SK-N-SH (cell line): ENCODE data around the gene GPR160. TPM values are rescaled to one million over a fixed set of nuclear protein-coding genes. Genes with fewer than 3 reads are reported as not detected.

Source experiments
- CTCF ChIA-PET: fragments of 300-600, 350-600 bp; formaldehyde crosslinking; extraction: SDS; loops from one replicate; lab custom pipeline; 2021; lab: Yijun Ruan, JAX
- POLR2A ChIA-PET: fragments of 350-600 bp; sonication (Branson Sonifier 250); formaldehyde crosslinking; extraction: SDS; loops from one replicate; lab custom pipeline; 2020; ENCODE audit warnings: antibody characterized with exemption, inconsistent platforms; lab: Yijun Ruan, JAX
- DNase-seq: peaks from one replicate; pipeline ENCODE4 v3.0.0; 2012
- H2AFZ ChIP-seq: fragments of 200-600 bp; sonication (generic); 2 replicates; pipeline ENCODE4 v1.8.1; 2016; ENCODE audit warnings: antibody characterized with exemption, mild to moderate bottlenecking, low read depth
- H3F3A ChIP-seq: fragments of 200-600 bp; sonication (generic); replicated peaks from 2 replicates; pipeline ENCODE3; 2016; ENCODE audit warnings: antibody characterized with exemption, mild to moderate bottlenecking; ENCODE audit not compliant: insufficient read depth
- H3K27ac ChIP-seq, 2 experiments: fragments of 200-500 bp in 1 of 2; fragments of 200-600 bp in 1 of 2; sonication (Bioruptor generic) in 1 of 2; sonication (generic), shearing (Covaris generic) in 1 of 2; 2 replicates each; pipeline versions ENCODE4 v1.5.1 to v1.6.1; 2014 to 2016; ENCODE audit warnings: low read depth in 2 of 2, inconsistent platforms in 1 of 2, low read length in 1 of 2, mild to moderate bottlenecking in 1 of 2, mixed read lengths in 1 of 2
- H3K27me3 ChIP-seq: fragments of 200-600 bp; sonication (generic), shearing (Covaris generic); 2 replicates; pipeline ENCODE4 v1.6.1; 2016; ENCODE audit warnings: mixed run types; ENCODE audit not compliant: insufficient read depth
- H3K36me3 ChIP-seq, 2 experiments: fragments of 200-500 bp in 1 of 2; fragments of 200-600 bp in 1 of 2; sonication (Bioruptor generic) in 1 of 2; sonication (generic) in 1 of 2; replicated peaks in 1 of 2; 2 replicates each; pipeline versions ENCODE3 to v1.5.1; 2014 to 2016; ENCODE audit warnings: low read length in 1 of 2, mild to moderate bottlenecking in 1 of 2; ENCODE audit not compliant: insufficient read depth in 2 of 2, control insufficient read depth in 1 of 2
- H3K4me1 ChIP-seq, 2 experiments: fragments of 200-500 bp in 1 of 2; fragments of 200-600 bp in 1 of 2; sonication (Bioruptor generic) in 1 of 2; sonication (generic), shearing (Covaris generic) in 1 of 2; 2 replicates each; pipeline versions ENCODE4 v1.5.1 to v1.6.1; 2014 to 2016; ENCODE audit warnings: low read depth in 1 of 2, low read length in 1 of 2, mixed run types in 1 of 2; ENCODE audit not compliant: insufficient read depth in 2 of 2, control insufficient read depth in 1 of 2
- H3K4me2 ChIP-seq: fragments of 200-600 bp; sonication (generic), shearing (Covaris generic); 2 replicates; pipeline ENCODE4 v1.6.1; 2017; ENCODE audit warnings: mixed run types
- H3K4me3 ChIP-seq, 2 experiments: fragments of 200-500 bp in 1 of 2; fragments of 200-600 bp in 1 of 2; sonication (Bioruptor generic) in 1 of 2; sonication (generic), shearing (Covaris generic) in 1 of 2; 2 replicates each; pipeline versions ENCODE4 v1.5.1 to v1.8.1; 2014 to 2016; ENCODE audit warnings: low read depth in 2 of 2, inconsistent platforms in 1 of 2, low read length in 1 of 2, mild to moderate bottlenecking in 1 of 2, mixed read lengths in 1 of 2, moderate library complexity in 1 of 2
- H3K79me2 ChIP-seq: fragments of 200-600 bp; sonication (generic); 2 replicates; pipeline ENCODE4 v1.8.1; 2017; ENCODE audit warnings: mild to moderate bottlenecking; ENCODE audit not compliant: insufficient read depth
- H3K9ac ChIP-seq: fragments of 200-600 bp; sonication (generic); 2 replicates; pipeline ENCODE4 v1.6.1; 2017; ENCODE audit warnings: mixed run types
- H3K9me2 ChIP-seq: fragments of 200-600 bp; sonication (generic); 2 replicates; pipeline ENCODE4 v1.6.1; 2017; ENCODE audit warnings: mixed run types
- H3K9me3 ChIP-seq: fragments of 200-600 bp; sonication (generic); 2 replicates; pipeline ENCODE4 v1.6.1; 2017; ENCODE audit warnings: mixed run types, mild to moderate bottlenecking, moderate library complexity
- H4K20me1 ChIP-seq: fragments of 200-600 bp; sonication (generic); 2 replicates; pipeline ENCODE4 v1.6.1; 2017; ENCODE audit warnings: mild to moderate bottlenecking, mixed run types; ENCODE audit not compliant: insufficient read depth
- FOSL2 ChIP-seq: IDR thresholded peaks from 2 replicates; pipeline ENCODE4 v1.4.0; 2012; ENCODE audit warnings: low read depth, mild to moderate bottlenecking, moderate library complexity, borderline replicate concordance
- GABPA ChIP-seq: IDR thresholded peaks from 2 replicates; pipeline ENCODE4 v1.4.0; 2012; ENCODE audit warnings: low read depth, mild to moderate bottlenecking
- GATA2 ChIP-seq: sonication (generic); formaldehyde crosslinking; IDR thresholded peaks from 2 replicates; pipeline ENCODE4 v1.5.0; 2020; ENCODE audit warnings: mild to moderate bottlenecking, missing genetic modification reagents
- IRF3 ChIP-seq: fragments of 150-350 bp; IDR thresholded peaks from 2 replicates; pipeline ENCODE4 v1.6.1; 2016; ENCODE audit warnings: mild to moderate bottlenecking, low read depth, low read length
- JUND ChIP-seq: IDR thresholded peaks from 2 replicates; pipeline ENCODE4 v1.4.0; 2012
- MAX ChIP-seq: IDR thresholded peaks from 2 replicates; pipeline ENCODE4 v1.4.0; 2012; ENCODE audit warnings: low read depth
- MEF2A ChIP-seq: IDR thresholded peaks from 2 replicates; pipeline ENCODE4 v1.4.0; 2012; ENCODE audit warnings: low read depth, borderline replicate concordance
- MXI1 ChIP-seq: IDR thresholded peaks from 2 replicates; pipeline ENCODE4 v1.6.1; 2012; ENCODE audit warnings: mild to moderate bottlenecking, low read depth, low read length, improper control_type of control experiment
- NFIC ChIP-seq: IDR thresholded peaks from 2 replicates; pipeline ENCODE4 v1.4.0; 2012; ENCODE audit warnings: borderline replicate concordance
- NRF1 ChIP-seq: IDR thresholded peaks from 2 replicates; pipeline ENCODE4 v1.6.1; 2012; ENCODE audit warnings: low read depth, mild to moderate bottlenecking, low read length
- RAD21 ChIP-seq: IDR thresholded peaks from 2 replicates; pipeline ENCODE4 v1.6.1; 2012; ENCODE audit warnings: mild to moderate bottlenecking, low read length
- REST ChIP-seq: IDR thresholded peaks from 2 replicates; pipeline ENCODE4 v1.6.1; 2012; ENCODE audit warnings: mild to moderate bottlenecking, low read depth, low read length, moderate library complexity
- RFX5 ChIP-seq: IDR thresholded peaks from 2 replicates; pipeline ENCODE4 v1.6.1; 2012; ENCODE audit warnings: mild to moderate bottlenecking, improper control_type of control experiment, low read length
- SIN3A ChIP-seq: IDR thresholded peaks from 2 replicates; pipeline ENCODE4 v1.6.1; 2012; ENCODE audit warnings: low read depth, mild to moderate bottlenecking, low read length, moderate library complexity, borderline replicate concordance
- TAF1 ChIP-seq: IDR thresholded peaks from 2 replicates; pipeline ENCODE4 v1.6.1; 2012; ENCODE audit warnings: low read depth, mild to moderate bottlenecking, low read length, moderate library complexity, borderline replicate concordance
- TCF12 ChIP-seq: IDR thresholded peaks from 2 replicates; pipeline ENCODE4 v1.4.0; 2012
- TEAD4 ChIP-seq: IDR thresholded peaks from 2 replicates; pipeline ENCODE4 v1.4.0; 2012; ENCODE audit warnings: mild to moderate bottlenecking, borderline replicate concordance; ENCODE audit not compliant: insufficient read depth
- USF1 ChIP-seq: IDR thresholded peaks from 2 replicates; pipeline ENCODE4 v1.4.0; 2012; ENCODE audit warnings: low read depth, borderline replicate concordance
- YY1 ChIP-seq: IDR thresholded peaks from 2 replicates; pipeline ENCODE4 v1.4.0; 2012; ENCODE audit warnings: low read depth, mild to moderate bottlenecking
- WGBS: methylation state at CpG from one replicate; pipeline ENCODE4 v1.1.6; 2017; ENCODE audit warnings: low lambda C conversion rate; 5-methylcytosine and 5-hydroxymethylcytosine counted together
- polyA plus RNA-seq, 3 experiments: library from polyadenylated mRNA; depleted of rRNA; stranded (reverse); fragments of >200 nt; gene quantifications; 2 replicates each; pipeline ENCODE4 v1.2.3, GENCODE V29; 2012

The GPR160 gene
- polyA plus RNA-seq, 1 of the 3 experiments (the other 2 are of a cell fraction) = 0.31 TPM

- no peak overlapping the region for H2AFZ ChIP-seq
- no peaks in the 10 kb centered on the region for H3K4me1 ChIP-seq
- POLR2A ChIA-PET = no interaction called here
- CTCF ChIA-PET = no interaction called here
- H4K20me1 ChIP-seq = no peaks in the 10 kb centered on the region
- DNase-seq = no peak
- 84% methylated on average over 2 of the region's 2 CpGs for WGBS
- TF ChIP-seq TEAD4 = no peak
- TF ChIP-seq TCF12 = no peak
- TF ChIP-seq MEF2A = no peak
- no peak for TF ChIP-seq JUND
- TF ChIP-seq NRF1 = no peak
- no peak for TF ChIP-seq RFX5
- no peak for TF ChIP-seq TAF1
- TF ChIP-seq YY1 = no peak
- TF ChIP-seq USF1 = no peak
- TF ChIP-seq NFIC = no peak
- no peak for TF ChIP-seq IRF3
- no peak overlapping the region for H3K27ac ChIP-seq
- no peaks in the 10 kb centered on the region for H3K79me2 ChIP-seq
- no peak overlapping the region for H3K9ac ChIP-seq
- no peaks in the 10 kb centered on the region for H3K9me3 ChIP-seq
- peaks cover 24 to 31% of the 10 kb centered on the region in 2 experiments for H3K36me3 ChIP-seq
- no peak overlapping the region for H3K4me2 ChIP-seq
- peaks cover 3% of the 10 kb centered on the region for H3F3A ChIP-seq
- H3K27me3 ChIP-seq = no peaks in the 10 kb centered on the region
- no peak overlapping the region for H3K4me3 ChIP-seq
- H3K9me2 ChIP-seq = no peaks in the 10 kb centered on the region
Observed at GRCh38 chr3:169998668-169999131, 39.1 kb upstream of the GPR160 start.

- Histone ChIP-seq H3K36me3 (peaks cover 17 to 24% of the 10 kb centered on the region in 2 experiments), H2AFZ (no peak overlapping the region), H3K4me2 (no peak overlapping the region), H3K9me3 (no peaks in the 10 kb centered on the region), H3F3A (no peaks in the 10 kb centered on the region), H3K9ac (no peak overlapping the region), H3K9me2 (no peaks in the 10 kb centered on the region), H3K4me1 (peaks cover 0 to 3% of the 10 kb centered on the region in 2 experiments; a peak in 1 of 4 replicates), H3K4me3 (no peak overlapping the region), H3K79me2 (no peaks in the 10 kb centered on the region), H3K27ac (no peak overlapping the region), H3K27me3 (no peaks in the 10 kb centered on the region), H4K20me1 (no peaks in the 10 kb centered on the region)
- CTCF ChIA-PET = no interaction called here
- WGBS = 95% methylated on average over 1 of the region's 1 CpG
- TF ChIP-seq RAD21 = no peak
- TF ChIP-seq SIN3A = no peak
- no peak for TF ChIP-seq YY1
- no peak for TF ChIP-seq REST
- no peak for TF ChIP-seq FOSL2
- TF ChIP-seq USF1 = no peak
- TF ChIP-seq MAX = no peak
- no peak for TF ChIP-seq MXI1
- TF ChIP-seq TCF12 = no peak
- no peak for TF ChIP-seq RFX5
- no peak for TF ChIP-seq GABPA
- TF ChIP-seq GATA2 (CRISPR knock-in tag) = no peak
- DNase-seq = no peak
- POLR2A ChIA-PET = no interaction called here
Observed at GRCh38 chr3:169999433-169999832, 38.4 kb upstream of the GPR160 start.
